HG03045 (cell line): Measurements from ENCODE around the gene LIMS4.
"Not testable (repeated sequence)": the region's sequence is repeated elsewhere in the genome, so short reads cannot be mapped to it uniquely, and the experiment has no call there.

Experiments used
- ATAC-seq: cut with Tn5 transposase; IDR thresholded peaks from one replicate; pipeline ENCODE4 v1.9.1; 2021; ENCODE audit warnings: mild to moderate bottlenecking, moderate library complexity; ENCODE audit not compliant: unreplicated experiment

Gene LIMS4

GRCh38 chr2:110450951-110451350 lies 21.7 kb downstream of the LIMS4 start:
- ATAC-seq: not testable (repeated sequence)

- not testable (repeated sequence) for ATAC-seq
These were observed 23.3 kb downstream of the LIMS4 start for GRCh38 chr2:110449127-110449947.

- not testable (repeated sequence) for ATAC-seq
These were observed 26.0 kb downstream of the LIMS4 start for GRCh38 chr2:110446644-110447043.

GRCh38 chr2:110443305-110444005 lies 29.2 kb downstream of the LIMS4 start:
- not testable (repeated sequence) for ATAC-seq

- ATAC-seq: not testable (repeated sequence)
These were observed 30.7 kb downstream of the LIMS4 start for GRCh38 chr2:110441905-110442304.

GRCh38 chr2:110434565-110434964 lies 38.1 kb downstream of the LIMS4 start:
- not testable (repeated sequence) for ATAC-seq

GRCh38 chr2:110425725-110426124 lies 46.9 kb downstream of the LIMS4 start:
- ATAC-seq: not testable (repeated sequence)

GRCh38 chr2:110424421-110424820 lies 48.2 kb downstream of the LIMS4 start:
- not testable (repeated sequence) for ATAC-seq

- ATAC-seq: not testable (repeated sequence)
These were observed 49.0 kb downstream of the LIMS4 start for GRCh38 chr2:110423574-110423962.

GRCh38 chr2:110422852-110423573 lies 49.6 kb downstream of the LIMS4 start:
- ATAC-seq: not testable (repeated sequence)

- not testable (repeated sequence) for ATAC-seq
These were observed 51.8 kb downstream of the LIMS4 start for GRCh38 chr2:110420641-110421354.

GRCh38 chr2:110407142-110407541 lies 65.5 kb downstream of the LIMS4 start:
- not testable (repeated sequence) for ATAC-seq

GRCh38 chr2:110404988-110405387 lies 67.6 kb downstream of the LIMS4 start:
- not testable (repeated sequence) for ATAC-seq

GRCh38 chr2:110404246-110404645 lies 68.4 kb downstream of the LIMS4 start:
- not testable (repeated sequence) for ATAC-seq

- ATAC-seq: not testable (repeated sequence)
These were observed 71.5 kb downstream of the LIMS4 start for GRCh38 chr2:110401001-110401618.

- ATAC-seq: not testable (repeated sequence)
These were observed 73.2 kb downstream of the LIMS4 start for GRCh38 chr2:110399378-110399777.

GRCh38 chr2:110395990-110396389 lies 76.6 kb downstream of the LIMS4 start:
- ATAC-seq: not testable (repeated sequence)
